Adrenal gland (tissue), 12 donors: ENCODE results near the gene NEK8. TPM values are rescaled to one million over a fixed set of nuclear protein-coding genes. Genes with fewer than 3 reads are reported as not detected.

ENCODE experiments used
- DNase-seq, 7 donors: peaks; one replicate each; pipeline ENCODE4 v3.0.0-alpha.2; 2019 to 2020
- H3K27ac ChIP-seq, 5 donors: fragments of 200-600 bp; sonication (generic) in 4 of 5; 1 replicate in 3 of 5; 2 replicates in 2 of 5; pipeline versions ENCODE4 v1.5.1 to v1.8.0; 2016 to 2020; ENCODE audit warnings: mild to moderate bottlenecking in 1 of 5
- H3K27me3 ChIP-seq: fragments of 200-600 bp; 2 replicates; pipeline ENCODE4 v1.8.0; 2021
- H3K36me3 ChIP-seq, 2 donors: fragments of 200-600 bp; replicated peaks in 1 of 2; 1 replicate in 1 of 2; 2 replicates in 1 of 2; pipeline versions ENCODE4 v1.5.1 to v1.8.0; 2018 to 2022
- H3K4me1 ChIP-seq, 2 donors: fragments of 200-600 bp; replicated peaks in 1 of 2; 1 replicate in 1 of 2; 2 replicates in 1 of 2; pipeline versions ENCODE4 v1.5.1 to v1.8.0; 2018 to 2021
- H3K4me3 ChIP-seq, 4 donors: fragments of 200-600 bp; sonication (generic) in 3 of 4; one replicate each; pipeline ENCODE4 v1.5.1; 2016 to 2018
- H3K9me3 ChIP-seq, 3 donors: fragments of 200-600 bp; sonication (generic) in 1 of 3; replicated peaks in 1 of 3; 1 replicate in 2 of 3; 2 replicates in 1 of 3; pipeline versions ENCODE4 v1.5.1 to v1.8.0; 2016 to 2021
- POLR2A ChIP-seq, 2 donors: fragments of 450-650 bp; IDR thresholded peaks; one replicate each; pipeline ENCODE4 v1.6.1; 2017; ENCODE audit warnings: antibody characterized with exemption in 2 of 2, mild to moderate bottlenecking in 2 of 2, moderate library complexity in 1 of 2
- WGBS, 4 donors: extraction: QIAGEN DNeasy Blood & Tissue Kit in 2 of 4; methylation state at CpG; one replicate each; pipeline versions ENCODE4 v1.1.5 to v1.1.7; 2013 to 2017; 5-methylcytosine and 5-hydroxymethylcytosine counted together
- intact Hi-C, 2 donors: fragments of 100-400 bp; cut with DNase I; formaldehyde crosslinking; loops; one replicate each; pipeline versions ENCODE4 v1.14.1 to v1.15.0; 2022 to 2023
- polyA plus RNA-seq, 3 donors: library from polyadenylated mRNA; stranded (reverse); fragments of 200-250 nt in 2 of 3; fragments of 350-450 nt in 1 of 3; fragmentation: Illumina TruSeq in 1 of 3; extraction: RNeasy Lipid Tissue Mini Kit (QIAGEN cat#74804) in 1 of 3; gene quantifications; one replicate each; pipeline ENCODE4 v1.2.3, GENCODE V29; 2013 to 2014
- small RNA-seq, 2 donors: library from RNA; depleted of rRNA; stranded (forward); fragments of <200 nt; gene quantifications; one replicate each; pipeline ENCODE3, GENCODE V24; 2016
- total RNA-seq, 9 donors: library from RNA; depleted of rRNA in 4 of 9; stranded (reverse); fragments of >200 nt in 4 of 9; fragments of 120-200 nt in 1 of 9; fragmentation: NEBNext Ultra II Directional in 1 of 9; extraction: Animal tissue kit (Norgen Biotek cat#: 25700) in 1 of 9; gene quantifications; one replicate each; pipeline versions ENCODE4 v1.1.0 to v1.2.4, GENCODE V29; 2013 to 2023
- TF ChIP-seq, protein P1 (sequence below), 6 experiments: fragments of 450-650 bp in 4 of 6; fragments of 200-600 bp in 2 of 6; sonication (generic) in 1 of 6; IDR thresholded peaks; 1 replicate in 5 of 6; 2 replicates in 1 of 6; pipeline versions ENCODE4 v1.5.1 to v1.8.0; 2016 to 2021; ENCODE audit warnings: antibody characterized with exemption in 6 of 6, mild to moderate bottlenecking in 2 of 6, moderate library complexity in 1 of 6
- donor health status: healthy with polysubstance abuse.
- donor health status: Bipolar disorder and iron deficiency.
- donor health status: DM: yes; HTN: yes; CAD: no.
- donor health status: DM: no; HTN: no; CAD: no.
- donor health status: DM: no; HTN: no; CAD: no.
- donor health status: DM: yes; HTN: yes; CAD: no.

NEK8 gene
- total and polyA plus RNA-seq, 12 donors: 0.54 to 11.9 (median 6.1) TPM

DNA sequence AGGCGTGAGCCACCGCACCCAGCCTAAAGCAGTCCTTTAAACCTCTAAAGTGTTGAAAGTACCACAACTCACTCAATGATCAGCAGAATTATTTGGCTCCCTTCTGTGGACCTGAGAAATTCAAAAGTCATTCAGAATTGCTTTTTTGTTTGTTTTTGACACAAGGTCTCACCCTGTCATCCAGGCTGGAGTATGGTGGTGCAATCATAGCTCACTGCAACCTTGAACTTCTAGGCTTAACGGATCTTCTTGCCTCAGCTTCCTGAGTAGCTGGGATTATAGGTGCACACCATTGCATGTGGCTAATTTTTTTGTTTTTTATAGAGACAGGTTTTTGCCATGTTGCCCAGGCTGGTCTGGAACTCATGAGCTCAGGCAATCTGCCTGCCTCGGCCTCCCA is 59.5 kb downstream of the NEK8 start:
- H3K4me3 ChIP-seq: no peak overlapping the region
- H3K4me1 ChIP-seq: peaks cover 0 to 10% of the 10 kb centered on the region in 2 donors
- no peak for TF ChIP-seq POLR2A (IDR thresholded peaks at IDR 0.05)
- TF ChIP-seq, protein P1, sequence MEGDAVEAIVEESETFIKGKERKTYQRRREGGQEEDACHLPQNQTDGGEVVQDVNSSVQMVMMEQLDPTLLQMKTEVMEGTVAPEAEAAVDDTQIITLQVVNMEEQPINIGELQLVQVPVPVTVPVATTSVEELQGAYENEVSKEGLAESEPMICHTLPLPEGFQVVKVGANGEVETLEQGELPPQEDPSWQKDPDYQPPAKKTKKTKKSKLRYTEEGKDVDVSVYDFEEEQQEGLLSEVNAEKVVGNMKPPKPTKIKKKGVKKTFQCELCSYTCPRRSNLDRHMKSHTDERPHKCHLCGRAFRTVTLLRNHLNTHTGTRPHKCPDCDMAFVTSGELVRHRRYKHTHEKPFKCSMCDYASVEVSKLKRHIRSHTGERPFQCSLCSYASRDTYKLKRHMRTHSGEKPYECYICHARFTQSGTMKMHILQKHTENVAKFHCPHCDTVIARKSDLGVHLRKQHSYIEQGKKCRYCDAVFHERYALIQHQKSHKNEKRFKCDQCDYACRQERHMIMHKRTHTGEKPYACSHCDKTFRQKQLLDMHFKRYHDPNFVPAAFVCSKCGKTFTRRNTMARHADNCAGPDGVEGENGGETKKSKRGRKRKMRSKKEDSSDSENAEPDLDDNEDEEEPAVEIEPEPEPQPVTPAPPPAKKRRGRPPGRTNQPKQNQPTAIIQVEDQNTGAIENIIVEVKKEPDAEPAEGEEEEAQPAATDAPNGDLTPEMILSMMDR (IDR thresholded peaks at IDR 0.05): no peak
- DNase-seq: peak in 2 of 7 donors; percentile 44 to 58
- peak overlapping the region in 1 of 5 donors; percentile 37 for H3K27ac ChIP-seq
- H3K27me3 ChIP-seq: no peaks in the 10 kb centered on the region
- 74 to 82% (median 76%) methylated on average over 4 of the region's 4 CpGs for WGBS, 4 donors
- intact Hi-C loops: no loop called here
- H3K36me3 ChIP-seq: no peaks in the 10 kb centered on the region
- H3K9me3 ChIP-seq: no peaks in the 10 kb centered on the region

Small RNAs within 50 kb of the gene (small RNA-seq; reads per million reads assigned to genes)
- gene SNORD42A (0 reads per million in 2 donors), gene SNORD42B (0 reads per million in 2 donors), gene SNORD4A (0 reads per million in 2 donors), gene SNORD4B (0 reads per million in 2 donors)

Other genes with a start within 250 kb of the NEK8 start
- gene FOXN1, start 222.4 kb upstream of the NEK8 start, total RNA-seq: under 1 TPM in 1 of 9 donors, not detected in 8; 0.06 TPM
- not detected for gene FOXN1, start 222.4 kb upstream of the NEK8 start, polyA plus RNA-seq
- 10 to 100 TPM; 26.7 to 80.8 (median 41.3) TPM for gene UNC119, start 176.2 kb upstream of the NEK8 start, total RNA-seq
- gene UNC119, start 176.2 kb upstream of the NEK8 start, polyA plus RNA-seq: 10 to 100 TPM; 28.3 to 47.7 (median 36.1) TPM
- 10 to 100 TPM; 44.5 to 73.0 (median 58.7) TPM for gene PIGS, start 157.3 kb upstream of the NEK8 start, total RNA-seq
- gene PIGS, start 157.3 kb upstream of the NEK8 start, polyA plus RNA-seq: 10 to 100 TPM in 2 of 3 donors, 1 to 10 TPM in 1; 9.2 to 44.1 (median 12.6) TPM
- 10 to 100 TPM in 8 of 9 donors, 1 to 10 TPM in 1; 6.3 to 65.5 (median 32.3) TPM for gene ALDOC, start 151.9 kb upstream of the NEK8 start, total RNA-seq
- 10 to 100 TPM; 18.5 to 61.2 (median 18.7) TPM for gene ALDOC, start 151.9 kb upstream of the NEK8 start, polyA plus RNA-seq
- gene SPAG5, start 129.8 kb upstream of the NEK8 start, total RNA-seq: 10 to 100 TPM in 1 of 9 donors, 1 to 10 TPM in 7, under 1 TPM in 1; 0.97 to 35.6 (median 3.9) TPM
- gene SPAG5, start 129.8 kb upstream of the NEK8 start, polyA plus RNA-seq: 10 to 100 TPM in 2 of 3 donors, 1 to 10 TPM in 1; 4.3 to 27.5 (median 13.4) TPM
- gene RSKR, start 114.6 kb upstream of the NEK8 start, total RNA-seq: 10 to 100 TPM in 2 of 9 donors, 1 to 10 TPM in 7; 1.1 to 12.3 (median 5.2) TPM
- 10 to 100 TPM in 1 of 3 donors, 1 to 10 TPM in 2; 2.7 to 12.2 (median 4.3) TPM for gene RSKR, start 114.6 kb upstream of the NEK8 start, polyA plus RNA-seq
- 100 to 1,000 TPM in 8 of 9 donors, 10 to 100 TPM in 1; 93.1 to 228 (median 139) TPM for gene BLTP2, start 83.6 kb upstream of the NEK8 start, total RNA-seq
- gene BLTP2, start 83.6 kb upstream of the NEK8 start, polyA plus RNA-seq: 100 to 1,000 TPM in 1 of 3 donors, 10 to 100 TPM in 2; 27.8 to 137 (median 29.9) TPM
- gene SDF2, start 66.9 kb upstream of the NEK8 start, total RNA-seq: 100 to 1,000 TPM in 3 of 9 donors, 10 to 100 TPM in 6; 58.5 to 195 (median 84.8) TPM
- 100 to 1,000 TPM in 1 of 3 donors, 10 to 100 TPM in 2; 50.6 to 121 (median 52.7) TPM for gene SDF2, start 66.9 kb upstream of the NEK8 start, polyA plus RNA-seq
- gene SUPT6H, start 66.6 kb upstream of the NEK8 start, total RNA-seq: 100 to 1,000 TPM in 1 of 9 donors, 10 to 100 TPM in 8; 48.1 to 125 (median 68.5) TPM
- 10 to 100 TPM; 58.9 to 76.4 (median 74.2) TPM for gene SUPT6H, start 66.6 kb upstream of the NEK8 start, polyA plus RNA-seq
- gene PROCA1, start 16.9 kb upstream of the NEK8 start, total RNA-seq: 1 to 10 TPM in 4 of 9 donors, under 1 TPM in 4, not detected in 1; 0.61 to 3.2 (median 1.6) TPM
- 1 to 10 TPM in 2 of 3 donors, under 1 TPM in 1; 0.75 to 8.8 (median 3.8) TPM for gene PROCA1, start 16.9 kb upstream of the NEK8 start, polyA plus RNA-seq
- 100 to 1,000 TPM; 111 to 332 (median 150) TPM for gene RAB34, start 10.9 kb upstream of the NEK8 start, total RNA-seq
- 100 to 1,000 TPM; 114 to 195 (median 139) TPM for gene RAB34, start 10.9 kb upstream of the NEK8 start, polyA plus RNA-seq
- 1,000 to 10,000 TPM in 5 of 9 donors, 100 to 1,000 TPM in 4; 135 to 1,266 (median 1,139) TPM for gene RPL23A, start 8.8 kb upstream of the NEK8 start, total RNA-seq
- 100 to 1,000 TPM; 523 to 901 (median 672) TPM for gene RPL23A, start 8.8 kb upstream of the NEK8 start, polyA plus RNA-seq
- gene TLCD1, start 2.6 kb upstream of the NEK8 start, total RNA-seq: 10 to 100 TPM in 2 of 9 donors, 1 to 10 TPM in 6, under 1 TPM in 1; 0.52 to 13.0 (median 5.6) TPM
- gene TLCD1, start 2.6 kb upstream of the NEK8 start, polyA plus RNA-seq: 10 to 100 TPM in 1 of 3 donors, 1 to 10 TPM in 2; 3.9 to 18.8 (median 6.8) TPM
- gene TRAF4, start 15.2 kb downstream of the NEK8 start, total RNA-seq: 10 to 100 TPM in 8 of 9 donors, 1 to 10 TPM in 1; 8.2 to 50.5 (median 23.0) TPM
- 10 to 100 TPM; 13.0 to 22.7 (median 17.9) TPM for gene TRAF4, start 15.2 kb downstream of the NEK8 start, polyA plus RNA-seq
- 10 to 100 TPM in 6 of 9 donors, 1 to 10 TPM in 3; 5.0 to 18.3 (median 14.8) TPM for gene FAM222B, start 114.0 kb downstream of the NEK8 start, total RNA-seq
- 10 to 100 TPM in 2 of 3 donors, 1 to 10 TPM in 1; 4.9 to 16.4 (median 10.6) TPM for gene FAM222B, start 114.0 kb downstream of the NEK8 start, polyA plus RNA-seq
- gene ERAL1, start 126.2 kb downstream of the NEK8 start, total RNA-seq: 10 to 100 TPM; 42.8 to 62.1 (median 51.7) TPM
- 10 to 100 TPM; 44.0 to 80.8 (median 60.9) TPM for gene ERAL1, start 126.2 kb downstream of the NEK8 start, polyA plus RNA-seq
- 100 to 1,000 TPM in 2 of 9 donors, 10 to 100 TPM in 7; 23.8 to 193 (median 85.3) TPM for gene FLOT2, start 168.9 kb downstream of the NEK8 start, total RNA-seq
- gene FLOT2, start 168.9 kb downstream of the NEK8 start, polyA plus RNA-seq: 10 to 100 TPM; 36.8 to 43.3 (median 43.1) TPM
- gene DHRS13, start 174.3 kb downstream of the NEK8 start, total RNA-seq: 10 to 100 TPM in 8 of 9 donors, 1 to 10 TPM in 1; 4.4 to 23.5 (median 14.9) TPM
- 10 to 100 TPM in 2 of 3 donors, 1 to 10 TPM in 1; 8.9 to 15.4 (median 10.5) TPM for gene DHRS13, start 174.3 kb downstream of the NEK8 start, polyA plus RNA-seq
- gene PHF12, start 222.7 kb downstream of the NEK8 start, total RNA-seq: 10 to 100 TPM; 14.4 to 47.9 (median 31.4) TPM
- 10 to 100 TPM; 16.2 to 22.7 (median 18.7) TPM for gene PHF12, start 222.7 kb downstream of the NEK8 start, polyA plus RNA-seq